H7 (cell line): ENCODE measurements around the gene SERPINB1. TPM values are rescaled to one million over a fixed set of nuclear protein-coding genes. Genes with fewer than 3 reads are reported as not detected.

Experiments used
- DNase-seq: peaks from one replicate; pipeline ENCODE4 v3.0.0; 2012
- H3K27me3 ChIP-seq: 2 replicates; pipeline ENCODE4 v1.6.0; 2011; ENCODE audit warnings: mild to moderate bottlenecking, low read length; ENCODE audit not compliant: control insufficient read depth, insufficient read depth
- H3K36me3 ChIP-seq: replicated peaks from 2 replicates; pipeline ENCODE4 v1.5.1; 2011; ENCODE audit warnings: low read length; ENCODE audit not compliant: control insufficient read depth, insufficient read depth
- H3K4me3 ChIP-seq: 2 replicates; pipeline ENCODE4 v1.5.1; 2011; ENCODE audit warnings: low read depth, mild to moderate bottlenecking, control low read depth, low read length, moderate library complexity; ENCODE audit not compliant: insufficient read depth
- total RNA-seq: library from RNA; depleted of rRNA; stranded (reverse); fragments of >200 nt; shearing (Covaris generic); gene quantifications from 2 replicates; pipeline ENCODE4 v1.2.3, GENCODE V29; 2014

The SERPINB1 gene
- total RNA-seq, 1 experiment from 2014 or later: 13.6 TPM

DNA sequence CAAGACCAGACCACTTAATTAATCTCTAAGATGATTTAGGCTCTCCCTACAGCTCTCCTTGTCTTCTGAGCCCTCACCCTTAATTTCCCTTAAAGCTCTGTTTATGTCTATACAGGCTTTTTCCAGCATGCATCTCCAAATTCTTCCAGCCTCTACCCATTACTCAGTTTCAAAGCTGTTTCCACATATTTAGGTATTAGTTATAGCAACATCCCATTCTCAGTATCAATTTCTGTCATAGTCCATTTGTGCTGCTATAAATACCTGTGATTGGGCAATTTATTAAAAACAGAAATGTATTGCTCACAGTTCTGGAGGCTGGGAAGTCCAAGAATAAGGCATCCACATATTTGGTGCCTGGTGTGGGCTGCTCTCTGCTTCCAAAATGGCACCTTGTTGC is 2.3 kb upstream of the SERPINB1 start:
- no peaks in the 10 kb centered on the region for H3K36me3 ChIP-seq
- no peak for DNase-seq
- H3K4me3 ChIP-seq: no peak overlapping the region
- H3K27me3 ChIP-seq: no peaks in the 10 kb centered on the region

- no peak for DNase-seq
- H3K4me3 ChIP-seq: no peak overlapping the region
- H3K36me3 ChIP-seq: no peaks in the 10 kb centered on the region
- H3K27me3 ChIP-seq: no peaks in the 10 kb centered on the region
Observed at GRCh38 chr6:2843138-2843740, 1.6 kb upstream of the SERPINB1 start.

GRCh38 chr6:2842139-2842552 is 483 bp upstream of the SERPINB1 start:
- no peaks in the 10 kb centered on the region for H3K27me3 ChIP-seq
- no peak for DNase-seq
- no peaks in the 10 kb centered on the region for H3K36me3 ChIP-seq
- H3K4me3 ChIP-seq: peak overlapping the region; percentile 54

DNA sequence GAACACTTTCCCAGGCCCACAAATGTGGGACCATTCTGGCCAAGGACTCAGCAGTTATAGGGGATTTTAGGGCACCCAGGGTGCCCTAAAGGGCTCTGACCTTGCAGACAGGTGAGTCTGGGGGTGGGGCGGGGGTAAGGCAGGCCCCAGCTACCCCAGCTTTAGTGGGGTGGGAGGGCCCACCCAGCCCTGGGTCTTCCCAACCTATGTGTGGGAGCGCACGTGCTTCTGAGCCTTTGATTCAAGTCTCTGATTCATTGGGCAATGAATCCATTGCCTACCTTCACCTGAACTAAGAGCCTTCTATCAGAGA is 958 bp downstream of the SERPINB1 start:
- H3K4me3 ChIP-seq: no peak overlapping the region
- H3K27me3 ChIP-seq: no peaks in the 10 kb centered on the region
- DNase-seq: no peak

DNA sequence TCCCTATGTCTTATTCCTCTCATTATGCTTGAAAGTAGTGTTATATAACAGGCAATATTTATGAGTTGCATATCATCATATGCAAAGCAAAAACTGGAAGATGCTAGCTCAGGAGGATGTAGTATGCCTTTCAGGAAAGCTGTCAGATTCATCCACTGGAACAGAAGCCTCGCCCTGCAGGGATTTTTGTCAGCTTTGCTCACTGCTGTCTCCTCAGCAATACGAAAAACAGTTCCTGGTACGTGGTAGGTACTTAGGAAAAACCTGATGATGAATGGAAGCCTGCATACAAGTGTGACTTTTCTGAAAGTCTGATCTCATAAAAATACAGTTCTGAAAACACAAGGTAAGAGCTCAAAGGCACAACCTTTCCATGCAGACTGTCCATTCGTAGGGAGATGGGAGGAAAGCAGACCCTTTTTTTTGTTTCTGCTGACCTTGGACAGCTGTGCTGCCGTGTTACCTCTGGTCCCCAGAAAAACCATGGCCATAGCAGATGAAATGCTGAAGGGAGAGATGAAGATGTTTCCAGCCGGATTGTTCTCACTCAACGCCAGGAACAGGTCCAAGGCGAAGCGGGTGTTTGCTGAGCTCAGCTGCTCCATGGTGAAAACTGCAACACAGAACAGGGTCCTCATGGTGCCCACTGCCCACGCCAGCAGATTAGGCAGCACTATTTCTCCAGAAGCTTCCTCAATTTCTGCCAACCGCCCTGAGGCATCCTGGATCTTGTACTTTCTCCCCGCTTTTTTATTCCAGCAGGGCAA is 1.5 kb downstream of the SERPINB1 start:
- Histone ChIP-seq H3K36me3 (no peaks in the 10 kb centered on the region), H3K4me3 (no peak overlapping the region)
- no peak for DNase-seq

More for the DNA sequence above, 958 bp downstream of the SERPINB1 start:
- H3K36me3 ChIP-seq: no peaks in the 10 kb centered on the region

GRCh38 chr6:2839195-2839981 is 2.3 kb downstream of the SERPINB1 start:
- H3K36me3 ChIP-seq: peaks cover 1% of the 10 kb centered on the region
- H3K4me3 ChIP-seq: no peak overlapping the region
- no peaks in the 10 kb centered on the region for H3K27me3 ChIP-seq
- no peak for DNase-seq

More for the DNA sequence above, 1.5 kb downstream of the SERPINB1 start:
- no peaks in the 10 kb centered on the region for H3K27me3 ChIP-seq

DNA sequence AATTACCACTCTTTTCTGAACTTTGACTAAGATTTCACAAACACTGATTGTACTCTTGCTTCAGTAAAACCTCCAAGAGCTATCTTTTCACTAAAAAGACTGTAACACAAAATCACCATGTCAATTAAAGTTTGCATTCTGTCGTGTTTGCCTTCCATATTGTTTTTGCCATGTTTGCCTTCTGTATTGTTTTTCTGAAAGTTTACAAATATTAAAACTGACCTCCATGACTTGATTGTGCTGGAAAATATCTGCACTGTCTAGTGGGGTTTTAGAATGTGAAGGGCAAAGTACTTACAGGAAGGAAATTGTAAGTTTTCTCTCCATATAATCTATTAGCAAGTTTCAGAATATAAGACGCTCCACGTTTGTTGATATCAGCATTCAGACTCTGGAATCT is 3.4 kb downstream of the SERPINB1 start:
- H3K27me3 ChIP-seq: no peaks in the 10 kb centered on the region
- no peak for DNase-seq
- no peak overlapping the region for H3K4me3 ChIP-seq
- H3K36me3 ChIP-seq: peaks cover 1% of the 10 kb centered on the region

DNA sequence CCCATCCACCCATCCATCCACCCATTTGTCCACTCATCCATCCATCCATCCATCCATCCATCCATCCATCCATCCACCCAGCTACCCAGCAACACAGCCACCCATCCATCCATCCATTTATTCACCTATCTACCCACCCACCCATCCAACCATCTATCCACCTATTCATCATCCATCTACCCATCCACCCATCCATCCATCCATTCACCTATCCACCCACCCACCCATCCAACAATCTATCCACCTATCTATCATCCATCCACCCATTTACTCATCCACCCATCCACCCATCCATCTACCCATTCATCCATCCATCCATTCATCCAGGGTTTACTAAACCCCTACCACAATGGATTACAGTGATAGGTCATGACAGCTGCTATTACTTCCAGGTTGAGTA is 7.4 kb downstream of the SERPINB1 start:
- no peak for DNase-seq
- Histone ChIP-seq H3K27me3 (no peaks in the 10 kb centered on the region), H3K36me3 (peaks cover 1% of the 10 kb centered on the region), H3K4me3 (no peak overlapping the region)

GRCh38 chr6:2831392-2831791 is 10.3 kb downstream of the SERPINB1 start:
- Histone ChIP-seq H3K36me3 (peaks cover 1% of the 10 kb centered on the region), H3K4me3 (no peak overlapping the region), H3K27me3 (no peaks in the 10 kb centered on the region)
- no peak for DNase-seq

GRCh38 chr6:2830183-2830582 is 11.5 kb downstream of the SERPINB1 start:
- no peak for DNase-seq
- H3K27me3 ChIP-seq: no peaks in the 10 kb centered on the region
- H3K36me3 ChIP-seq: peaks cover 1% of the 10 kb centered on the region
- no peak overlapping the region for H3K4me3 ChIP-seq

DNA sequence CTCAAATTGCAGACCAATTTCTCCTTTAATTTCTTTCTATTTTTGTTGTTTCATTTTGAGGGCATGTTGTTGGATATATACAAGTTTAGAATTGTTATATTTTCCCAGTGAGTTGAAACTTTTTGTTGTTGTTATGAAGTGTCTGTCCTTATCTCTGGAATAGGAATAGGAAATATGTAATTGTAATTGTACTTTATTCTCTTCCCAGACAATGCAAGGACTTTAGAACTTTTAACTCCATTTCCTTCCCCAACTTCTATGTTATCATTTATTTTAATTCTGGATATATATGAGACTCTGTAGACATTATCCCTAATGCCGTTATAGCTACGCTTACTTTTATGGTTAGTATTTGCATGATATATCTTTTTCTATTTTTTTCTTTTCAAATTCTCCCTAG is 12.4 kb downstream of the SERPINB1 start:
- Histone ChIP-seq H3K27me3 (no peaks in the 10 kb centered on the region), H3K36me3 (no peaks in the 10 kb centered on the region), H3K4me3 (no peak overlapping the region)
- DNase-seq: no peak

DNA sequence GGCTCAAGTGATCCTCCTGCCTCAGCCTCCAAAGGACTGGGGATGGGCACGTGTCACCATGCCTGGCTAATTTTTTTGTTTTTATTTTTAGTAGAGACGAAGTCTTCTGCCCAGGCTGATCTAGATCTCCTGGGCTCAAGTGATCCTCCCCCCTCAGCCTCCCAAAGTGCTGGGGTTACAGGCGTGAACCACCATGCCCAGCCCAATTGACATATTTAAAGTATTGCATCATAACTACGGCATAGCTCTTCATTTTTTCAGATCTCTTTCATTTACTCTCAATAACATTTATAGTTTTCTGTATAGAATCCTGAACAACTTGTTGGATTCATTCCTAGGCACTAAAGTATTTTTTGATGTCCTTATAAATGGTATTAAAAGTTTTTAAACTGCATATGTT is 13.0 kb downstream of the SERPINB1 start:
- no peak for DNase-seq
- Histone ChIP-seq H3K27me3 (no peaks in the 10 kb centered on the region), H3K4me3 (no peak overlapping the region), H3K36me3 (no peaks in the 10 kb centered on the region)

- Histone ChIP-seq H3K36me3 (no peaks in the 10 kb centered on the region), H3K27me3 (no peaks in the 10 kb centered on the region), H3K4me3 (no peak overlapping the region)
- DNase-seq: no peak
Observed at GRCh38 chr6:2827142-2827541, 14.5 kb downstream of the SERPINB1 start.

DNA sequence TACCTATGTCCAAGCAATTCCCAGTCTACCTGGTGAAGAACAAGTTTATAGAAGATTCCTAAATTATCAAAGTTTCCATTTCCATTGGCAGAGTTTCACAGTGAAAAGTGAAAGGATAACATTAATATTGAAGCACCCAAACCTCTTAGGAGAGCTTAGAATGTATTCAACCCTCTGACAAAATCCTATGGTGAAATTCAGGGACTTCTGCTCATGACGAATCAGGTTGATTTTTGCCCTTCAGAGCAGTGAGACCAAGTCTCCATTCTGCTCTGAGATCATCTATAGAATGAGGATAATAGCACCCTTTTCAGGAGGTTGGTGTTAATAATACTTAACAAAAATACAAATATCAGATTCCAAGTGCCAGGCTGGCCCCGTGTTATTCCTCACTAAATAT is 15.5 kb downstream of the SERPINB1 start:
- DNase-seq: no peak
- no peaks in the 10 kb centered on the region for H3K27me3 ChIP-seq
- H3K4me3 ChIP-seq: no peak overlapping the region
- no peaks in the 10 kb centered on the region for H3K36me3 ChIP-seq
